Keratinocyte (primary cell): Measurements from ENCODE around the gene CCDC127.
"Not testable (repeated sequence)": the region's sequence is repeated elsewhere in the genome, so short reads cannot be mapped to it uniquely, and the experiment has no call there.

Experiments
- CTCF ChIP-seq, 3 experiments: IDR thresholded peaks in 1 of 3; conservative IDR thresholded peaks in 1 of 3; optimal IDR thresholded peaks in 1 of 3; 2 replicates in 2 of 3; 3 replicates in 1 of 3; pipeline versions ENCODE3 to v1.5.1; 2011; ENCODE audit warnings: low read length in 3 of 3, mild to moderate bottlenecking in 3 of 3, moderate library complexity in 2 of 3, control low read depth in 1 of 3, inconsistent platforms in 1 of 3; ENCODE audit not compliant: insufficient read depth in 2 of 3; ENCODE audit errors: extremely low read depth in 1 of 3
- EZH2 ChIP-seq: IDR thresholded peaks from one replicate; pipeline ENCODE4 v1.6.1; 2012; ENCODE audit warnings: inconsistent platforms, mild to moderate bottlenecking, low read length, moderate library complexity

- not testable (repeated sequence) for TF ChIP-seq CTCF (optimal IDR thresholded peaks at IDR 0.05 in 1 of 3, IDR thresholded peaks at IDR 0.05 in 1 of 3, conservative IDR thresholded peaks at IDR 0.05 in 1 of 3; ENCODE audit: extremely low read depth in 1 of 3, insufficient read depth in 2 of 3, low read length in 3 of 3); EZH2
These were observed 9.4 kb upstream of the CCDC127 start for GRCh38 chr5:227375-227774.
